ENCODE measurements around the gene RADIL. TPM values are rescaled to one million over a fixed set of nuclear protein-coding genes. Genes with fewer than 3 reads are reported as not detected.

The RADIL gene
- total RNA-seq, 4 donors from 2014 or later: 1.0 to 10.1 (median 6.6) TPM

DNA sequence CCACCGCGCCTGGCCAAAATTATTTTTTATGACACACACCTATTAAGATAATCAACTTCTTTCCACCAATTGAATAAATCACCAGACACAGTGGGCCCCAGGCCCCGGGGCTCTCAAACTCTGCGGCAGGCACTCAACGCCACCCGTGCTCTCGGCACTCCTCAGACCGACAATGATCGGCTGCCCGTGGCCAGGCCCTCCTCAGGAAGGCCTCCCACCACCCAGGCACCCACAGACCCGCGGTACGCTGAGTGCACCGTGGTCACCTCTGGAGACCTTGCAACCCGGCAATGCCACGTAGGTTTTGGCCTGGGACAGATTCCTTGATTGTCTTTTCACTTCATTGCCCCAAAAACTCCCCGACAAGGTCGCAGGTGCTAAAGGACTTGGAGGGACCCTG lies 6.9 kb downstream of the RADIL start:
- DNase-seq: no peak
- intact Hi-C loops (cut with DNase I; ENCODE audit: low total_unique reads): no loop called here
- Histone ChIP-seq H3K27me3 (no peaks in the 10 kb centered on the region), H3K4me3 (no peak overlapping the region), H3K27ac (no peak overlapping the region), H3K36me3 (no peaks in the 10 kb centered on the region), H3K4me1 (no peaks in the 10 kb centered on the region), H3K9me3 (no peaks in the 10 kb centered on the region)
- no peak for TF ChIP-seq POLR2A (IDR thresholded peaks at IDR 0.05)
- TF ChIP-seq, protein P1, sequence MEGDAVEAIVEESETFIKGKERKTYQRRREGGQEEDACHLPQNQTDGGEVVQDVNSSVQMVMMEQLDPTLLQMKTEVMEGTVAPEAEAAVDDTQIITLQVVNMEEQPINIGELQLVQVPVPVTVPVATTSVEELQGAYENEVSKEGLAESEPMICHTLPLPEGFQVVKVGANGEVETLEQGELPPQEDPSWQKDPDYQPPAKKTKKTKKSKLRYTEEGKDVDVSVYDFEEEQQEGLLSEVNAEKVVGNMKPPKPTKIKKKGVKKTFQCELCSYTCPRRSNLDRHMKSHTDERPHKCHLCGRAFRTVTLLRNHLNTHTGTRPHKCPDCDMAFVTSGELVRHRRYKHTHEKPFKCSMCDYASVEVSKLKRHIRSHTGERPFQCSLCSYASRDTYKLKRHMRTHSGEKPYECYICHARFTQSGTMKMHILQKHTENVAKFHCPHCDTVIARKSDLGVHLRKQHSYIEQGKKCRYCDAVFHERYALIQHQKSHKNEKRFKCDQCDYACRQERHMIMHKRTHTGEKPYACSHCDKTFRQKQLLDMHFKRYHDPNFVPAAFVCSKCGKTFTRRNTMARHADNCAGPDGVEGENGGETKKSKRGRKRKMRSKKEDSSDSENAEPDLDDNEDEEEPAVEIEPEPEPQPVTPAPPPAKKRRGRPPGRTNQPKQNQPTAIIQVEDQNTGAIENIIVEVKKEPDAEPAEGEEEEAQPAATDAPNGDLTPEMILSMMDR (IDR thresholded peaks at IDR 0.05): no peak

DNA sequence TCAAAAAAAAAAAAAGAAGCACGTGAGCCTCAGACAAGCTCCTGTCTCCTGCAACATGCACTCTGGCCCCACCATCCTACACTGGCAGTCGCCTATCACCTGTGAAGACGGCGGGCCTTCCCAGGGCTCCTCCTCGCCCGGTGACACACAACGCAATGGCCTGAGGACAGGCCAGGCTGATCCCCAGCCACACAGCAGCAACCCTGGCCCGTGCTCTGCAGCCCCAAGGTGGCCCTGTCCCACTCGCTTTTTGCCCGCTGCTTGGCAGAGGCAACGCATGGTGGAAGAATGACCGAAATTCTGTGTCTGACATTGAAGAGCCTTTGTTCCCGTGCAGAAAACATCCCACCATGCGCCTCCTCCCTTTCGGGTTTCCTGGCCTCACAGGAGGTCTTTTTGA lies 8.1 kb downstream of the RADIL start:
- Histone ChIP-seq H3K27ac (no peak overlapping the region), H3K36me3 (no peaks in the 10 kb centered on the region), H3K4me1 (no peaks in the 10 kb centered on the region), H3K27me3 (no peaks in the 10 kb centered on the region), H3K4me3 (no peak overlapping the region), H3K9me3 (no peaks in the 10 kb centered on the region)
- TF ChIP-seq, protein P1 (IDR thresholded peaks at IDR 0.05): no peak
- TF ChIP-seq POLR2A (IDR thresholded peaks at IDR 0.05): no peak
- DNase-seq: no peak
- intact Hi-C loops (cut with DNase I; ENCODE audit: low total_unique reads): no loop called here

DNA sequence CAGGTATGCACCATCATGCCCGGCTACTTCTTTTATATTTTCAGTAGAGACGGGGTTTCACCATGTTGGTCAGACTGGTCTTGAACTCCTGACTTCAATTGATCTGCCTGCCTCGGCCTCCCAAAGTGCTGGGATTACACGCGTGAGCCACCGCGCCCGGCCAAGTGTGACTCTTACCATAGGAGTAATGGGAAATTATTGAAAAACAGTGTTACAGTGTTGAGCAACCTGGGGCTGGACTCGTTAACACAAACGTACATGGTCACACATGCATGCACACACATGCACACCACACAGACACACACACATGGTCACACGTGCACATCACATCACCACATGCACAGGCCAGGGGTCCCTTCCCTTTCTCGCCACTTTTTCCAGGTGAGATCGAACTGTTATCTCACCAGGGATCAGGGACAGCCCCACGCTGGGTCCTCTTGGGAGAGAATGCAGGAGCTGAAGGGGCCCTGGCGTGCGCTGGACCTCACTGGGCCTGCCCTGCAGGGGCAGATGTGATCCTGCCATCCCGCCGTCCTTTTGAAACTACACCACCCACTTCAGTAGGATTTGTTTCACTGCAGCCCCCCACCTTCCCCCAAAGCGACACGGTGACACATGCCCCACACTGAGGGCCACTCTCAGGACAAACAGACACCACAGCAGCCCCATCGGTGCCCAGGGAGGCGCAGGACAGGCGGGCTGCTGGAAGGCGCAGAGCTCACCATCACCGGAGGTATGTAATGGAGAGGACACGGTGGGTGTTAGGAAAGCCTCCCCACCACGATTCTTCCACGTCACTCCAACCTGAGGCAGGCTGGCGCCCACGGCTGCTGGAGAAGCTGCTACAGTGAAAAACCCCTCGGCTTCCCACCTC lies 10.2 kb downstream of the RADIL start:
- TF ChIP-seq, protein P1 (IDR thresholded peaks at IDR 0.05): no peak
- no peak for TF ChIP-seq POLR2A (IDR thresholded peaks at IDR 0.05)
- Histone ChIP-seq H3K27ac (no peak overlapping the region), H3K9me3 (no peaks in the 10 kb centered on the region), H3K36me3 (no peaks in the 10 kb centered on the region), H3K27me3 (no peaks in the 10 kb centered on the region), H3K4me3 (no peak overlapping the region), H3K4me1 (no peaks in the 10 kb centered on the region)
- intact Hi-C loops (cut with DNase I; ENCODE audit: low total_unique reads): no loop called here
- no peak for DNase-seq

DNA sequence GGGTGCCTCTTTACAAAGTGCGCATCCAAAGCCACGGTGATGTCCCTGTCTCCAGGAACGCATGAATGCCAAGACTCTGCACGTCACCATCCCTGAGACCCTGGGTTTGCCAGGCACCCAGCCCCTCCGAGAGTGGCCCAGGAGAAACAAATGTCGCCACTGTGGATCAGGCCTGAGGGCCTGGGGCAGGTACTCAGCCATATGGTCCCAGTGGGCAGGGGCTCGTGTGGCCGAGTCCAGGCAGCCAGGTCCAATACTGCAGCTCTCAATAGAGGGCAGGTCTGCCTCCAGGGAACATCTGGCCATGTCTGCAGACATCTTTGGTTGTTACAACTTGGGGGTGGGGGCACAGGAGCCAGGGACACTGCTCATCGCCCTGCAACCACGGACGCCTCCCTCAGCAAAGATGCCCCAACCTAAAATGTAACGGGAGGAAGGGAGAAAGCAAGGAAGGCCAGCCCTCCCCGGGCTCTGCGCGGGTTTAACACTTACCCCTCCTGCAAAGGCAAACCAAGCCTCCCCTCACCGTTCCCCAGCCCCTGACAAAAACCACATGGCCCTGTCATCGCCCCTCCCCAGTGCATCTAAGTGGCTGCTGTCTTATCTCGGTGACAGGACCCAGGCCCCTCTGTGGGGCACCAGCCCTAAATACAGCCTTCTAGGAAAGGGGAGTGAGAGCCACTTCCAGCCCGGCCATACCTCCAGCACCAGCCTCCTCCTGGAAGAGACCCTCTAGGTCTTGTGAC lies 11.4 kb downstream of the RADIL start:
- no peaks in the 10 kb centered on the region for H3K9me3 ChIP-seq
- no peak overlapping the region for H3K4me3 ChIP-seq
- intact Hi-C loops (cut with DNase I; ENCODE audit: low total_unique reads): no loop called here
- TF ChIP-seq POLR2A (IDR thresholded peaks at IDR 0.05): no peak
- TF ChIP-seq, protein P1 (IDR thresholded peaks at IDR 0.05): no peak
- no peaks in the 10 kb centered on the region for H3K36me3 ChIP-seq
- H3K27me3 ChIP-seq: no peaks in the 10 kb centered on the region
- H3K4me1 ChIP-seq: no peaks in the 10 kb centered on the region
- H3K27ac ChIP-seq: no peak overlapping the region
- no peak for DNase-seq

Measured in uterus (tissue), 4 donors.